GM23248 (cell line): ENCODE data around the gene NCOR2.

ENCODE experiments used
- EZH2 ChIP-seq: fragments of 200-600 bp; sonication (generic); IDR thresholded peaks from 2 replicates; pipeline ENCODE4 v1.6.1; 2018; ENCODE audit warnings: antibody characterized with exemption, mild to moderate bottlenecking; ENCODE audit not compliant: insufficient read depth, poor library complexity, severe bottlenecking
- EZH2phosphoT487 ChIP-seq: fragments of 200-600 bp; sonication (generic); IDR thresholded peaks from 2 replicates; pipeline ENCODE4 v1.6.1; 2018; ENCODE audit warnings: antibody characterized with exemption, moderate library complexity, mild to moderate bottlenecking, low read depth; ENCODE audit not compliant: insufficient read depth

DNA sequence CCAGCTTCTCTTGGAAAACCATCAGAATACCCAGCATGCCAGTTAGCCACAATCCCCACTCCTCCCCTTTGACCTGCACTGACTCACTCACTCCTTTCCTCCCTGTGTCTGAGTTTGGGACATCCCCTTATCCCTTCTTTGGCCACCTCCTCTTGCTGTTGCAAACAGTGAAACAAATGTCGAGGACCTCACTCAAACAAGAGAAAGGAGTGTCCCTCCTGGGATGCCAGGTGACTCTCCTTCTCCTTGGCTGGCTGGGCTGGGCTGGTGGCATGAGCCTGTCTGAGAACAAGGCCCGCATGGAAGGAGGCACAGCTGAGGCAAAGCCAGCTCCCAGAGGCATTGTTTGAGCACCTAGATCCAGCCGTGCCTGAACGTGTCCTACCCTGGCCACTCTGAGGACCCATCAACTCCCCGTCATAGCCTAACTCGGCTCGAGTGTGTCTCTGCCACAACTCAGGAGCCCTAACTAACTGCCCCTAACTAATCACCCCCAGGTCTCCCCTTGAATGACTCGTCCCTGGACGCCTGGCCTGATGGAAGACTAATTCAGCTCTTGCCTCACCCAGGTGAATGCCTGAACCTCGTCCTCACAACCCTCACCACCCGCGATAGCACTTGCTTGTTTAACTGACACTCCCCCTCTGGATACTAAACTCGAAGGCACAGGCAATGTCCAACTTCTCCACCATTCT lies 43.0 kb downstream of the NCOR2 start:
- TF ChIP-seq EZH2 (no peak), EZH2phosphoT487 (no peak)
